Stimulated activated CD4-positive, alpha-beta T cell treated with anti-CD3 and anti-CD28 coated beads, Interleukin-4, amount 100 ng/mL, for 48 hours (primary cell): ENCODE results near the gene ARID4B.
"Not testable (repeated sequence)": the region's sequence is repeated elsewhere in the genome, so short reads cannot be mapped to it uniquely, and the experiment has no call there.

Experiments used
- DNase-seq, 2 donors: peaks; one replicate each; pipeline ENCODE4 v3.0.0-alpha.2; 2020; ENCODE audit warnings: low read depth in 2 of 2

ARID4B gene

DNA sequence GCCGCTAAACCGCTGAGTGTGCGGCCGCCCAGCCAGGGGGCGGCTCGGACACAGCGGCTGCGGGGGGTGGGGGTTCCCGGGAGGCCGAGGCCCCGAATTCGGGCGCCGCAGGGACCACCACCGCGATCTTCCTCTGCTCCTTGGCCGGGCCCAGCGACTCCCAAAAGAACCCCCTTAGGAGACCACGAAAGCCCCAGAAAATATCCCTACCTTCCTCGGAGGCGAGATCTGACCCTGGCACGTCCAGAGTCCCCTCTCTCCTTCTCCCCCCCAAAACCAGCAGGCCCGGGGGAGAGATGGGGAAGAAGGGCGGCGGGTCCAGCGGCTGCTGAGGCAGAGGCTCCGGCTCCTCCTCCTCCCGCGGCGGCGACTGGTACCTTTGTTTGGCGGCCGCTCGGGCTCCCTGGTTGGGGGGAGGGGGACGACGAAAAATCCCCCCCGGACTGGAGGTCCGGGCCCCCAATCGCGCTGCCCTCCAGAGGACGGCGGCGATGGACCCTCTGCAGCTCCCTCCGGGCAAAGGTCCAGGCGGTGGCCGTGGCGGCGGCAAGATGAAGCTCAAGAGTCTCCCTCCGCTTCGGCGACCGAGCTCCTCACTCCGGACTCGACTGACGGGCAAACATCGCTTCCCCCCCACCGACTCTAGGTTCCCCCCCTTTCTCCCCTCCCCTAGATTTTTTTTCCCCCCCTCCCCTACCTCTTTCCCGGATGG is at the start of gene ARID4B:
Gene ARID4B, minus strand, starts transcription at position 621 of the 712 bp plus-strand sequence. CDS start 1,260 bp downstream, outside the sequence.
- DNase-seq = peak in 1 of 2 donors; percentile 46

- no peak for DNase-seq
These were observed 48.1 kb upstream of the ARID4B start for GRCh38 chr1:235375919-235376605.

DNA sequence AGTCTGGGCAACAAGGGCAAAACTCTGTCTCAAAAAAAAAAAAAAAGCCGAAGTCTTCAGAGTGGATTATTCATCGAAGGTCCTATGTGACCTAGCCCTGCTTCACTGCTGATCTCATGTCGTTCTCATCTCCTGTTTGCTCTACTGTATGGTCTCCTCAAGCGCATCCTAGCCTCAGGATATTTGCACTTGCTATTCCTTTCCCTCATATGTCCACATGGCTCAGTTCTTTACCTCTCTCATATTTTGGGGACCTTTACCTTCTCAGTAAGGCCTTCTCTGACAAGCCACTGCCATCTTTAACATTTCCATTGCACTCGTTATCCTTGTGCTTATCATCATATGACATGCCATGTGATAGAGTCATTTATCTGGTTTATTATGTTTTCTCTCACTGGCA is 41.8 kb upstream of the ARID4B start:
- no peak for DNase-seq

- no peak for DNase-seq
These were observed 40.4 kb upstream of the ARID4B start for GRCh38 chr1:235368428-235368827.

- DNase-seq = peak; percentile 80 to 89
These were observed 39.3 kb upstream of the ARID4B start, which contains the start of gene TBCE for GRCh38 chr1:235367000-235367908. Gene TBCE, plus strand, starts transcription at chr1:235367427. Its CDS starts 12,623 bp downstream, at chr1:235380050.

DNA sequence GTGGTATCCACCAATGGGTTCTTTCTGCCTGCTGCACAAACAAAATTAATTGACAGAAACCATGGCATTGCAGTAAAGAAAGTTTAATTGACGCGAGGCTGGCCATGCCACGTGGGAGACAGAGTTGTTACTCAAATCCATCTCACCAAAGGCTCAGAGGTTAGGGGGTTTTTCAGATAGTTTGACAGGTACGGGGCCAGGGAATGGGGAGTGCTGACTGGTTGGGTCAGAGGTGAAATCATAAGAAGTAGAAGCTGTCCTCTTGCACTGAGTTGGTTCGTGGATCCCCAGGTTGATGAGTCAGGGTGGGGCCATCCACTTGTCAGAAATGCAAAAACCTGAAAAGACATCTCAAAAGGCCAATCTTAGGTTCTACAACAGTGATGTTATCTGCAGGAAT is 38.3 kb upstream of the ARID4B start:
- DNase-seq = peak in 1 of 2 donors; percentile 24

DNA sequence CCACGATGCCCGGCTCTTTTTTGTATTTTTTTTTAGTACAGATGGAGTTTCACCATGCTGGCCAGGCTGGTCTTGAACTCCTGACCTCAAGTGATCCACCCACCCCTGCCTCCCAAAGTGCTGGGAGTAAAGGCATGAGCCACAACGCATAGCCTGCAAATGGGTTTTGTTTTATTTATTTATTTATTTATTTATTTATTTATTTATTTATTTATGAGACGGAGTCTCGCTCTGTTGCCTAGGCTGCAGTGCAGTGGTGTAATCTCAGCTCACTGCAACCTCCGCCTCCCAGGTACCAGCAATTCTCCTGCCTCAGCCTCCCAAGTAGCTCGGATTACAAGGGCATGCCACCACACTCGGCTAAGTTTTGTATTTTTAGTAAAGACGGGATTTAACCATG is 36.2 kb upstream of the ARID4B start:
- DNase-seq = not testable (repeated sequence)

- DNase-seq = no peak
These were observed 30.9 kb upstream of the ARID4B start for GRCh38 chr1:235358899-235359298.

GRCh38 chr1:235357485-235358373 is 29.8 kb upstream of the ARID4B start:
- no peak for DNase-seq

DNA sequence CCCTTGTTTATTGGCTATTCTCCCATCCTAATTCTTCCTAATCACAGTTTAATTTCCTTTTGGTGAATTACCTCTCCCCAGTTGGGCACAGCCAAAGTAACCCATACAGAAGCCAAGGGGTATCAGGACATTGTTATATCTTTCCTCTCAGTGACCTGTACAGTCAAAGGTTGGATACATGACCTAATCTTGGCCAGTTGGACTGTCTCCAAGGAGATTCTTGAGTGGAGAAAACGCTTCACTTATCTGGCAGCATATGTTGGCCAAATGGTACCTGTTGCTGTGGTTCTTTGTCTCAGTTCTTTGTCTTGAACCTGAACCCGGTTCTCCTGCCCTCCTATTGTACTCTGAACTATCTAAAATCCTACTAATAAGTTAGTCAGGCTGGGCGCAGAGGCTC is 23.9 kb upstream of the ARID4B start:
- DNase-seq = no peak

DNA sequence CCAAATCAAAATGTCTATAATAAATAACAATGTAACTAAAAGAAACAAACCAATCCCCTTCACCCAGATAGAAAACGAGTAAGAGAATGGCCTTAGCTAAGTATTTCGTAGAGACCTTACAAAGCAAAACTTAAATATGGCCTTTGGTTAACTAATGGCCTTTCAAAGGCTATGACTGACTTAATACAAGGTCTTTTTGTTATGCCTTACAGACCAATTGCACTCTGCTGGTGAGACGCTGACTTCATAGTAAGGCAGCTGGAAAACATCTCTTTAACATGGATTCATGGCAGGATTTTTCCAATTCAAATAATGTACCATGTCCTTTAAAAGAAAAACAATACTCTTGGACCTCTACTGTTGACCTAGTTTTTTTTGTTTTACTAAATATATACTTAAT is 23.5 kb upstream of the ARID4B start:
- DNase-seq = no peak

- DNase-seq = no peak
These were observed 15.7 kb upstream of the ARID4B start for GRCh38 chr1:235343726-235344125.

DNA sequence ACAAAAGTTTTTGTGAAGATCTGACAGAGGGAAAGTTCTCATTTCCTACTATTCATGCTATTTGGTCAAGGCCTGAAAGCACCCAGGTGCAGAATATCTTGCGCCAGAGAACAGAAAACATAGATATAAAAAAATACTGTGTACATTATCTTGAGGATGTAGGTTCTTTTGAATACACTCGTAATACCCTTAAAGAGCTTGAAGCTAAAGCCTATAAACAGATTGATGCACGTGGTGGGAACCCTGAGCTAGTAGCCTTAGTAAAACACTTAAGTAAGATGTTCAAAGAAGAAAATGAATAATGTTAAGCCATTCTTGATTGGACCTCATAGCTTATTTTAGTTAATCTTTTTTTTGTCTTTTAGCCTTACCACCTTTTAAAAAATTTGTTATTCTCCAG is 14.5 kb upstream of the ARID4B start:
- DNase-seq = no peak

GRCh38 chr1:235342039-235342438 is 14.1 kb upstream of the ARID4B start:
- DNase-seq = no peak

DNA sequence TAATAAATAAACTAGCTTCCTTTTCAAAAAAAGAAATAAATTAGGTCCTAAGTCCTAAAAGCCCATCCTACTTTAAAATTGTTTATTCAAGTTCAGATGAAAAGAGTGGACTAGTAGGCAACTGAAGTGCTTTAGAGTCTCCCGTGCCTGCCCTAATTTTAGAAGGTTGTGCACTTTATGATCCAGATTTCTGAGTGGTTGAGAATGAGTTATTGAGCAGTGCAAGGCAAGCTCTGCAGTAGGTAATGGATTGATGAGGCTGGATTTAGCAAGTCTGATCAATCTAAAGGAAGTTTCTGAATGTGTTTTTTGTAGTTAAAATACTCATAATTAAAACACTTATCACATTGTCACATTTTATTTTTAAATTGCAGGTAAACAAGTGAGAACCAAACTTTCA is 13.4 kb upstream of the ARID4B start:
- no peak for DNase-seq

GRCh38 chr1:235339746-235340145 is 11.8 kb upstream of the ARID4B start:
- no peak for DNase-seq

GRCh38 chr1:235336903-235337302 is 8.9 kb upstream of the ARID4B start:
- DNase-seq = no peak

DNA sequence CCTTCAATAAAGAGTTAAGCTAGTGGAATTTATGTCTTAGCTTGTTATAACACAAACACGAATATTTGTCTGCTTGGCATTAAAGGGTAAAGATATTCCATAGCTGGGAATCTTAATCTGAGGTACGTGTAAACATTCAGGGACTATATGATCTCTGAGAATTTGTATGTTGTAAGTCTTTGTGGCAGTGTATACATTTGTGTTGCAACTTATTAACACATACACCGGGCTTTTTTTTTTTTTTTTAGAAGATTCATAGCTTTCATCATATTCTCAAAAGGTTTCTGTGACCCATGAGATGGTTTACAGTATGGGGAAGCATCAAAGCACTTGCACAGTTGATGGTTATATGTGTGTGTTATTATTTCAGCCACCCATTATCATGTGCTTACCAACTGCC is 3.4 kb upstream of the ARID4B start:
- DNase-seq = no peak

DNA sequence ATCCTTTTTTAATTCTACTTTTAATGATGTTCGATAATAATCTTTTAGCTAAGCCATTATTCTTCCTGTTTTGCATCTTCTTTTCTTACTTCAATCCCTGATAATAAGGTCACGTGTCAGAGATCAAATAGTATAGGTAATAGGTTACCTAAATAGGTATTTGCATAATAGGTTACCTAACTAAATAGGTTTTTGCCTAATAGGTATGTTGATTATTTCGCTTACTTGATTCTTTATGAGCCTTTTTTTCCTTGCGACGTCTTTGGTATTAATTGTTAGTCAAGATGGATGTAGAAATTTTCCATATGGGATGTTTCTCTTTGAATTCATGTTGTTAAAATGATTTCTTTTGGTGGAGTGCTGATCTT is 2.9 kb upstream of the ARID4B start:
- DNase-seq = no peak

GRCh38 chr1:235329139-235329902 is 1.3 kb upstream of the ARID4B start:
- DNase-seq = peak; percentile 27 to 32
